ENCODE results near the gene XCL2. TPM values are rescaled to one million over a fixed set of nuclear protein-coding genes. Genes with fewer than 3 reads are reported as not detected.

Gene XCL2
- total RNA-seq, 1 experiment from 2014 or later: not detected

GRCh38 chr1:168506204-168506819 is 37.5 kb downstream of the XCL2 start:
- Histone ChIP-seq H3K9me2 (ENCODE audit: insufficient read depth) (no peaks in the 10 kb centered on the region), H3K9me3 (ENCODE audit: control insufficient read depth in 1 of 2, insufficient read depth in 1 of 2, low read depth in 1 of 2, low read length in 2 of 2) (no peaks in the 10 kb centered on the region), H4K20me1 (ENCODE audit: insufficient read depth) (no peaks in the 10 kb centered on the region), H2AFZ (ENCODE audit: low read depth, low read length, poor library complexity, severe bottlenecking) (no peak overlapping the region), H3K27me3 (ENCODE audit: insufficient read depth, low read length) (no peaks in the 10 kb centered on the region), H3K27ac (ENCODE audit: low read depth, low read length) (no peak overlapping the region), H3K4me3 (replicated peaks in 1 of 2; ENCODE audit: low read depth in 1 of 2, low read length in 2 of 2) (no peak overlapping the region), H3K4me1 (ENCODE audit: control insufficient read depth in 1 of 2, insufficient read depth in 2 of 2, low read length in 2 of 2) (peaks cover 0 to 13% of the 10 kb centered on the region in 2 experiments; a peak in 3 of 4 replicates), H3K36me3 (ENCODE audit: control insufficient read depth in 1 of 2, insufficient read depth in 2 of 2, low read length in 2 of 2) (no peaks in the 10 kb centered on the region), H3K9ac (ENCODE audit: low read length) (no peak overlapping the region), H3K79me2 (ENCODE audit: insufficient read depth, low read length) (no peaks in the 10 kb centered on the region), H3K4me2 (ENCODE audit: low read length) (peak overlapping the region; percentile 28)
- RAD21 ChIA-PET (ENCODE audit: low non-redundant PET in 1 of 2, low total read pairs in 2 of 2, uncharacterized antibody in 2 of 2, unreplicated experiment in 2 of 2): no interaction called here
- ATAC-seq (peak; percentile 36; the same call in 1 of the 2 replicates), DNase-seq (ENCODE audit: low read depth, low spot score) (peak; percentile 4)
- TF ChIP-seq FOSL1 (IDR thresholded peaks at IDR 0.05; ENCODE audit: low read depth) (peak; percentile 93), JUND (IDR thresholded peaks at IDR 0.05) (peak; percentile 49), CTCF (IDR thresholded peaks at IDR 0.05 in 2 of 3, conservative IDR thresholded peaks at IDR 0.05 in 1 of 3; ENCODE audit: borderline replicate concordance in 1 of 3, insufficient read depth in 1 of 3, low read depth in 2 of 3, low read length in 2 of 3) (no peak), CBX3 (IDR thresholded peaks at IDR 0.05; ENCODE audit: low read depth) (peak; percentile 69), MAX (IDR thresholded peaks at IDR 0.05) (no peak), SRF (IDR thresholded peaks at IDR 0.05; ENCODE audit: low read depth) (peak; percentile 73), SP1 (IDR thresholded peaks at IDR 0.05; ENCODE audit: low read depth) (peak; percentile 53)
- POLR2A ChIA-PET: no interaction called here
- intact Hi-C loops (cut with micrococcal nuclease): no loop called here
- CTCF ChIA-PET: no interaction called here
- BruUV-seq (replicated peaks): no TSS peak

DNA sequence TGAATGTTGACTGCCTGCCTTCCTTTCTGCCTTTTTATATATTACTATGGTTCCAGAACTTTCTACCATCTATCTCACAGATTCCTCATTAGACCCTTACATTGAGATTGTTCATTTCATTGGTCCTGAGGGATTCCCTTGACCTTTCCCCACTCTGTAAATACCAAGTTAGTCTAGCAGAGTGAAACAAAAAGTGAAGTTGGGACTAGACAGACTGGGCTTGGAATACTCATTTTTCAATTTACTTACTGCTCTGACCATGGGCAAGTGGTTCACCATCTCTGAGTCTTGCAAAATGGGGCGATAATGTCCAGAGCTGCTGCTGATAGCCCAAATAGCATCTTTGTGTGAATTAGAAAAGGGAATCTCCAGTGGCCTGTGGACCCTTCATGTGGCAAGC is 38.8 kb downstream of the XCL2 start:
- Histone ChIP-seq H3K36me3 (ENCODE audit: control insufficient read depth in 1 of 2, insufficient read depth in 2 of 2, low read length in 2 of 2) (no peaks in the 10 kb centered on the region), H3K9ac (ENCODE audit: low read length) (no peak overlapping the region), H3K9me3 (ENCODE audit: control insufficient read depth in 1 of 2, insufficient read depth in 1 of 2, low read depth in 1 of 2, low read length in 2 of 2) (no peaks in the 10 kb centered on the region), H3K79me2 (ENCODE audit: insufficient read depth, low read length) (no peaks in the 10 kb centered on the region), H3K9me2 (ENCODE audit: insufficient read depth) (no peaks in the 10 kb centered on the region), H3K4me1 (ENCODE audit: control insufficient read depth in 1 of 2, insufficient read depth in 2 of 2, low read length in 2 of 2) (peaks cover 0 to 13% of the 10 kb centered on the region in 2 experiments; a peak in 3 of 4 replicates), H3K27me3 (ENCODE audit: insufficient read depth, low read length) (no peaks in the 10 kb centered on the region), H3K27ac (ENCODE audit: low read depth, low read length) (no peak overlapping the region), H4K20me1 (ENCODE audit: insufficient read depth) (no peaks in the 10 kb centered on the region), H3K4me2 (ENCODE audit: low read length) (no peak overlapping the region), H3K4me3 (replicated peaks in 1 of 2; ENCODE audit: low read depth in 1 of 2, low read length in 2 of 2) (no peak overlapping the region), H2AFZ (ENCODE audit: low read depth, low read length, poor library complexity, severe bottlenecking) (no peak overlapping the region)
- CTCF ChIA-PET: no interaction called here
- RAD21 ChIA-PET (ENCODE audit: low non-redundant PET in 1 of 2, low total read pairs in 2 of 2, uncharacterized antibody in 2 of 2, unreplicated experiment in 2 of 2): no interaction called here
- DNase-seq (ENCODE audit: low read depth, low spot score): no peak
- no peak for TF ChIP-seq MAX (IDR thresholded peaks at IDR 0.05)
- no peak for TF ChIP-seq EZH2 (IDR thresholded peaks at IDR 0.05)
- TF ChIP-seq TCF7L2 (IDR thresholded peaks at IDR 0.05; ENCODE audit: borderline replicate concordance, extremely low read depth, insufficient read depth, insufficient read length): no peak
- no peak for ATAC-seq
- intact Hi-C loops (cut with micrococcal nuclease): no loop called here
- POLR2A ChIA-PET: no interaction called here
- BruUV-seq (replicated peaks): no TSS peak

Measured in HCT116 (cell line).